Smooth muscle cell (in vitro differentiated cells): ENCODE results near the gene KCTD14. TPM values are rescaled to one million over a fixed set of nuclear protein-coding genes. Genes with fewer than 3 reads are reported as not detected.

Experiments used
- DNase-seq: peaks from one replicate; lab custom pipeline; 2025; ENCODE audit not compliant: unreplicated experiment; lab: John Stamatoyannopoulos, UW
- H2AFZ ChIP-seq: fragments of 200-600 bp; sonication (generic); 2 replicates; pipeline ENCODE4 v1.6.0; 2016; ENCODE audit warnings: antibody characterized with exemption, low read depth, mild to moderate bottlenecking
- H3F3A ChIP-seq: fragments of 200-600 bp; sonication (generic); 2 replicates; pipeline ENCODE4 v1.6.0; 2017; ENCODE audit warnings: antibody characterized with exemption, low read depth
- H3K27ac ChIP-seq: fragments of 200-600 bp; sonication (generic); 2 replicates; pipeline ENCODE4 v1.5.1; 2016; ENCODE audit warnings: low read depth, mild to moderate bottlenecking
- H3K27me3 ChIP-seq: fragments of 200-600 bp; sonication (generic); 2 replicates; pipeline ENCODE4 v1.6.1; 2016; ENCODE audit warnings: low read depth, mild to moderate bottlenecking
- H3K36me3 ChIP-seq: fragments of 200-600 bp; sonication (generic); 2 replicates; pipeline ENCODE4 v1.5.1; 2016; ENCODE audit warnings: low read depth
- H3K4me1 ChIP-seq: fragments of 200-600 bp; sonication (generic); 2 replicates; pipeline ENCODE4 v1.5.1; 2016; ENCODE audit warnings: low read depth
- H3K4me2 ChIP-seq: fragments of 200-600 bp; sonication (generic); 2 replicates; pipeline ENCODE4 v1.6.0; 2016; ENCODE audit warnings: mild to moderate bottlenecking
- H3K4me3 ChIP-seq: fragments of 200-600 bp; sonication (generic); 2 replicates; pipeline ENCODE4 v1.5.1; 2016; ENCODE audit warnings: mild to moderate bottlenecking
- H3K79me2 ChIP-seq: fragments of 200-600 bp; sonication (generic); 2 replicates; pipeline ENCODE4 v1.6.0; 2016; ENCODE audit warnings: low read depth, mild to moderate bottlenecking
- H3K9ac ChIP-seq: fragments of 200-600 bp; sonication (generic); 2 replicates; pipeline ENCODE4 v1.6.0; 2016; ENCODE audit warnings: low read depth
- H3K9me3 ChIP-seq: fragments of 200-600 bp; sonication (generic); replicated peaks from 2 replicates; pipeline ENCODE4 v1.5.1; 2016; ENCODE audit warnings: low read depth
- H4K20me1 ChIP-seq: fragments of 200-600 bp; sonication (generic); 2 replicates; pipeline ENCODE4 v1.6.0; 2016; ENCODE audit warnings: low read depth
- whole genome bisulfite sequencing: methylation state at CpG from one replicate; pipeline ENCODE4 v1.1.7; 2016; ENCODE audit warnings: low lambda C conversion rate; 5-methylcytosine and 5-hydroxymethylcytosine counted together
- polyA plus RNA-seq: library from polyadenylated mRNA; unstranded; fragments of >200 nt; fragmentation: Nextera tagmentation; extraction: Ambion mirVana; gene quantifications from 2 replicates; pipeline ENCODE4 v1.2.1, GENCODE V29; 2016
- total RNA-seq: library from RNA; depleted of rRNA; stranded (reverse); fragments of >200 nt; gene quantifications from 2 replicates; pipeline ENCODE4 v1.2.3, GENCODE V29; 2014
- TF ChIP-seq, protein P1 (sequence below): fragments of 200-600 bp; sonication (generic); IDR thresholded peaks from 2 replicates; pipeline ENCODE4 v1.5.1; 2017; ENCODE audit warnings: borderline replicate concordance, mild to moderate bottlenecking, antibody characterized with exemption; ENCODE audit not compliant: insufficient read depth, poor library complexity, severe bottlenecking

Gene KCTD14
- total and polyA plus RNA-seq, 2 experiments from 2014 or later: 1.5 to 1.7 TPM

DNA sequence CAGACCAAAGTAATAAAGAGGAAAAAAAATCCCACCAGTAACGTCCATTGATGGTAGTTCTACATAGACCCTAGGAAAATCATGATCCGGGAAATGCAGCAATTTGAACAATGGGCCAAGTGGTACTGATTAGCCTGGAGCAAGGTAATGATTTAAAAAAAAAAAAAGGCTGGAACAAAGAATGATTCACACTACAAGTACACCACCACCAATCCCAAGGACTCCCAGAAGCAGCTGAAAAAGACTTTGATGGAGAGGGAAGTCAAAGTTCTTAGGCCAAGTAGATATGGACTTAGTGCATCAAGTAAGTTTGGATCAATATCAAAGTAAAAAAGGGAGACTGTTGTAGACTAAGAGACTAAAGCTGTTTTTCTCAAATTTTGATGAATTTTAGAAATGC, 11.8 kb downstream of the KCTD14 start:
- Histone ChIP-seq H4K20me1 (no peaks in the 10 kb centered on the region), H3K4me3 (no peak overlapping the region), H3K4me1 (no peaks in the 10 kb centered on the region), H3K9me3 (no peaks in the 10 kb centered on the region), H3K79me2 (no peaks in the 10 kb centered on the region), H3K36me3 (no peaks in the 10 kb centered on the region), H3F3A (no peaks in the 10 kb centered on the region), H2AFZ (no peak overlapping the region), H3K9ac (no peak overlapping the region), H3K27me3 (no peaks in the 10 kb centered on the region), H3K4me2 (no peak overlapping the region), H3K27ac (no peak overlapping the region)
- WGBS: 82% methylated on average over 2 of the region's 2 CpGs
- no peak for DNase-seq
- TF ChIP-seq, protein P1, sequence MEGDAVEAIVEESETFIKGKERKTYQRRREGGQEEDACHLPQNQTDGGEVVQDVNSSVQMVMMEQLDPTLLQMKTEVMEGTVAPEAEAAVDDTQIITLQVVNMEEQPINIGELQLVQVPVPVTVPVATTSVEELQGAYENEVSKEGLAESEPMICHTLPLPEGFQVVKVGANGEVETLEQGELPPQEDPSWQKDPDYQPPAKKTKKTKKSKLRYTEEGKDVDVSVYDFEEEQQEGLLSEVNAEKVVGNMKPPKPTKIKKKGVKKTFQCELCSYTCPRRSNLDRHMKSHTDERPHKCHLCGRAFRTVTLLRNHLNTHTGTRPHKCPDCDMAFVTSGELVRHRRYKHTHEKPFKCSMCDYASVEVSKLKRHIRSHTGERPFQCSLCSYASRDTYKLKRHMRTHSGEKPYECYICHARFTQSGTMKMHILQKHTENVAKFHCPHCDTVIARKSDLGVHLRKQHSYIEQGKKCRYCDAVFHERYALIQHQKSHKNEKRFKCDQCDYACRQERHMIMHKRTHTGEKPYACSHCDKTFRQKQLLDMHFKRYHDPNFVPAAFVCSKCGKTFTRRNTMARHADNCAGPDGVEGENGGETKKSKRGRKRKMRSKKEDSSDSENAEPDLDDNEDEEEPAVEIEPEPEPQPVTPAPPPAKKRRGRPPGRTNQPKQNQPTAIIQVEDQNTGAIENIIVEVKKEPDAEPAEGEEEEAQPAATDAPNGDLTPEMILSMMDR: no peak

DNA sequence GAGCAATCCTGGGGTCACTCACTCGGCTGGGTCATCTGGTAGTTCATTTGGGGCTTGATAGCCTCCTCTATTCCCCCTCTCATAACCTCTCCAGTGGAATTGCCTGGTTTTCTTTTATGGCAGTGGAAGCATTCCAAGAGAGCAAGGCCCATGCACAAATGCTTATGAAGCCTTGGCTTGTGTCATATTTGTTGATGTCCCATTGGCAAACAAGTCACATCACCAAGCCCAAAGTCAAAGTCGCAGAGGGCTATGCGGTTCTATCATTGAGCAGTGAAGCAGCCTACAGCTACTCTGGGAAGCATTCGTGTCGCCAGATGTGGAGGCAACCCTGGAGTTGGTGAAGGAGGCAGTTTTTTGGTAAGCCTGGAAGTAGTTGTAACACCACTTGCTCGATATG, 12.3 kb downstream of the KCTD14 start:
- Histone ChIP-seq H3K4me3 (no peak overlapping the region), H4K20me1 (no peaks in the 10 kb centered on the region), H3F3A (no peaks in the 10 kb centered on the region), H3K4me1 (no peaks in the 10 kb centered on the region), H3K9ac (no peak overlapping the region), H3K27me3 (no peaks in the 10 kb centered on the region), H3K4me2 (no peak overlapping the region), H3K9me3 (no peaks in the 10 kb centered on the region), H3K27ac (no peak overlapping the region), H3K79me2 (no peaks in the 10 kb centered on the region), H3K36me3 (no peaks in the 10 kb centered on the region), H2AFZ (no peak overlapping the region)
- 93% methylated on average over 6 of the region's 6 CpGs for WGBS
- TF ChIP-seq, protein P1: no peak
- no peak for DNase-seq

DNA sequence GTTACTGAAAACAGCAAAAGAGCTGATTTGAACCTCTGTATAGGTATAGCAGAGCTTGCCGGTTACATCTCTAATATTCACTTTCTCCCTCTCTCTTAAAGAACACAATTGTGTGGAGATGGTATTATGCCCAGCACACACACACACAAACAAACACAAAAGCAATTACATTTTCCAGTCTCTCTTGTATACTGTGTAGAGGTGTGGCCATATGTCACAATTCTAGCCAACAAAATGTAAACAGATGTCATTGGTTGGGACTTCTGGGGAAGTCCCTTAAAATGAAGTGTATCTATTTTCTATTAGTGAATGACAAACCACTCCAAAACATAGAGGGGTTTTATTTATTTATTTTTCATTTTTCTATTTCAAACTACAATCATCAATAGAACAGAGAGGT, 12.8 kb downstream of the KCTD14 start:
- 88% methylated on average over 1 of the region's 1 CpG for WGBS
- Histone ChIP-seq H3K27ac (no peak overlapping the region), H3K27me3 (no peaks in the 10 kb centered on the region), H2AFZ (no peak overlapping the region), H3K4me1 (no peaks in the 10 kb centered on the region), H3K36me3 (no peaks in the 10 kb centered on the region), H3K79me2 (no peaks in the 10 kb centered on the region), H3K9ac (no peak overlapping the region), H3F3A (no peaks in the 10 kb centered on the region), H3K4me3 (no peak overlapping the region), H3K9me3 (no peaks in the 10 kb centered on the region), H4K20me1 (no peaks in the 10 kb centered on the region), H3K4me2 (no peak overlapping the region)
- no peak for DNase-seq
- TF ChIP-seq, protein P1: no peak

DNA sequence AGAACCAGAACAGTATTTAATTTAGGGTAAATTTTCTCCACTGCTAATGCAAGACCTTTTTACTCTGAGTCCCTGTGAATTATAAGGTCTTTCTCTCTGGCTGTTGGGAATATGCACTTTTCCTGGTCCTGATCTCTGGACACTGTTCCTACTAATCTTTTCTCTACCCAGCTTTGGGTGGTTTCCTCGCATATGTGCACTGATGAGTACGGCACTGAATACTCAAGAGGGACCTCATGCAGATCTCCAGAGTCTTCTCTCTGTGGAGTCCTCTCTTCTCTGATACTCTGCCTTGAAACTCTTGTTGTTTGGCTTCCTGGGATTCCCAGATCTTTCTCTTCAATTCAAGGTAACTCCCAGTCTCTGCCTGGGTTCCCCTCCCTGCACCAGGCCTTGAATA, 14.0 kb downstream of the KCTD14 start:
- Histone ChIP-seq H3K27ac (no peak overlapping the region), H3F3A (no peaks in the 10 kb centered on the region), H3K79me2 (no peaks in the 10 kb centered on the region), H3K4me1 (no peaks in the 10 kb centered on the region), H3K4me2 (no peak overlapping the region), H3K9ac (no peak overlapping the region), H4K20me1 (no peaks in the 10 kb centered on the region), H3K9me3 (no peaks in the 10 kb centered on the region), H3K27me3 (no peaks in the 10 kb centered on the region), H2AFZ (no peak overlapping the region), H3K4me3 (no peak overlapping the region), H3K36me3 (no peaks in the 10 kb centered on the region)
- WGBS: 96% methylated on average over 2 of the region's 2 CpGs
- DNase-seq: no peak
- TF ChIP-seq, protein P1: no peak
